DMS 273 treated with DMSO at 0.1 percent for 48 hours (cell line): ENCODE measurements around the gene COG5.
A peak's percentile ranks its signal among the peaks of the same experiment; 100 is the strongest.

Experiments used
- DNase-seq: peaks from one replicate; lab custom pipeline; 2025; lab: John Stamatoyannopoulos, UW

Gene COG5

GRCh38 chr7:107181172-107181571, 382.5 kb downstream of the COG5 start:
- DNase-seq = no peak

GRCh38 chr7:107180378-107180777, 383.3 kb downstream of the COG5 start:
- peak; percentile 23 for DNase-seq

GRCh38 chr7:107179326-107180164, 384.2 kb downstream of the COG5 start:
- DNase-seq = no peak

GRCh38 chr7:107173691-107174406, 389.9 kb downstream of the COG5 start:
- DNase-seq = no peak

GRCh38 chr7:107173191-107173590, 390.5 kb downstream of the COG5 start:
- DNase-seq = no peak

- DNase-seq = no peak
Observed at GRCh38 chr7:107172276-107173032, 391.3 kb downstream of the COG5 start.

- no peak for DNase-seq
Observed at GRCh38 chr7:107171496-107171895, 392.2 kb downstream of the COG5 start.

GRCh38 chr7:107170051-107170915, 393.4 kb downstream of the COG5 start:
- DNase-seq = no peak

GRCh38 chr7:107169120-107170050, 394.3 kb downstream of the COG5 start:
- DNase-seq = peak; percentile 90

- DNase-seq = peak; percentile 100
Observed at GRCh38 chr7:107168233-107169119, 395.2 kb downstream of the COG5 start, which contains the start of gene HBP1. HBP1 (plus strand) TSS chr7:107169003; CDS start chr7:107179894, 10,891 bp downstream.

GRCh38 chr7:107167483-107168232, 396.1 kb downstream of the COG5 start:
- peak; percentile 88 for DNase-seq

GRCh38 chr7:107166736-107167426, 396.8 kb downstream of the COG5 start:
- DNase-seq = no peak

- DNase-seq = no peak
Observed at GRCh38 chr7:107165341-107165740, 398.4 kb downstream of the COG5 start.

- no peak for DNase-seq
Observed at GRCh38 chr7:107164092-107164491, 399.6 kb downstream of the COG5 start.

- DNase-seq = no peak
Observed at GRCh38 chr7:107162475-107162874, 401.2 kb downstream of the COG5 start.

- no peak for DNase-seq
Observed at GRCh38 chr7:107161415-107161814, 402.3 kb downstream of the COG5 start.

GRCh38 chr7:107160389-107160788, 403.3 kb downstream of the COG5 start:
- no peak for DNase-seq

- no peak for DNase-seq
Observed at GRCh38 chr7:107158028-107158427, 405.7 kb downstream of the COG5 start.
